Common myeloid progenitor, CD34-positive (primary cell): ENCODE results near the gene PIP5KL1.

ENCODE experiments used
- CTCF ChIA-PET: fragments of 350-600 bp; sonication (Branson Sonifier 250); formaldehyde crosslinking; loops from one replicate; lab custom pipeline; 2021; ENCODE audit warnings: antibody characterized with exemption; lab: Charles Lee
- POLR2A ChIA-PET: fragments of 350-600 bp; sonication (Branson Sonifier 250); formaldehyde crosslinking; loops from one replicate; lab custom pipeline; 2021; ENCODE audit warnings: antibody characterized with exemption; lab: Charles Lee
- DNase-seq, 3 donors: peaks; one replicate each; pipeline versions ENCODE4 v3.0.0 to v3.0.0-alpha.2; 2013
- H3K27ac ChIP-seq, 2 experiments: 1 replicate in 1 of 2; 2 replicates in 1 of 2; pipeline ENCODE4 v1.7.0; 2013; ENCODE audit warnings: inconsistent platforms in 2 of 2, low read length in 2 of 2, mild to moderate bottlenecking in 2 of 2, low read depth in 1 of 2, moderate library complexity in 1 of 2; ENCODE audit not compliant: severe bottlenecking in 2 of 2, insufficient read depth in 1 of 2, poor library complexity in 1 of 2
- H3K27me3 ChIP-seq, 5 experiments: replicated peaks in 2 of 5; 1 replicate in 3 of 5; 2 replicates in 2 of 5; pipeline versions ENCODE4 v1.6.1 to v1.7.0; 2013; ENCODE audit warnings: low read length in 4 of 5, mild to moderate bottlenecking in 2 of 5, moderate library complexity in 2 of 5, inconsistent platforms in 1 of 5; ENCODE audit not compliant: insufficient read depth in 5 of 5, control insufficient read depth in 4 of 5
- H3K36me3 ChIP-seq, 4 experiments: 1 replicate in 2 of 4; 2 replicates in 2 of 4; pipeline versions ENCODE4 v1.6.1 to v1.7.0; 2013; ENCODE audit warnings: low read length in 3 of 4, control low read depth in 1 of 4, mild to moderate bottlenecking in 1 of 4; ENCODE audit not compliant: control insufficient read depth in 4 of 4, insufficient read depth in 4 of 4
- H3K4me1 ChIP-seq, 4 experiments: 1 replicate in 3 of 4; 2 replicates in 1 of 4; pipeline versions ENCODE4 v1.6.1 to v1.7.1; 2013; ENCODE audit warnings: low read length in 3 of 4, mild to moderate bottlenecking in 3 of 4, control low read depth in 1 of 4, inconsistent platforms in 1 of 4, moderate library complexity in 1 of 4; ENCODE audit not compliant: control insufficient read depth in 4 of 4, insufficient read depth in 4 of 4; ENCODE audit errors: control extremely low read depth in 1 of 4
- H3K4me3 ChIP-seq, 7 experiments: 1 replicate in 4 of 7; 2 replicates in 3 of 7; pipeline versions ENCODE4 v1.5.1 to v1.7.0; 2013; ENCODE audit warnings: mild to moderate bottlenecking in 7 of 7, low read length in 6 of 7, moderate library complexity in 6 of 7, inconsistent platforms in 2 of 7, low read depth in 2 of 7, control low read depth in 1 of 7; ENCODE audit not compliant: insufficient read depth in 4 of 7, control insufficient read depth in 1 of 7; ENCODE audit errors: extremely low read depth in 1 of 7
- H3K9me3 ChIP-seq, 5 experiments: 1 replicate in 4 of 5; 2 replicates in 1 of 5; pipeline versions ENCODE4 v1.6.1 to v1.7.1; 2013; ENCODE audit warnings: low read length in 4 of 5, mild to moderate bottlenecking in 2 of 5, inconsistent platforms in 1 of 5, low read depth in 1 of 5, moderate library complexity in 1 of 5; ENCODE audit not compliant: control insufficient read depth in 4 of 5, insufficient read depth in 2 of 5; ENCODE audit errors: control extremely low read depth in 1 of 5
- WGBS: methylation state at CpG from one replicate; pipeline ENCODE4 v1.1.5; 2013; ENCODE audit not compliant: insufficient coverage; 5-methylcytosine and 5-hydroxymethylcytosine counted together

PIP5KL1 gene

GRCh38 chr9:127927201-127927987 lies 3.2 kb downstream of the PIP5KL1 start:
- H3K27ac ChIP-seq, result no peak overlapping the region
- peak in 1 of 3 donors; percentile 37 for DNase-seq
- peak overlapping the region in 4 of 7 experiments; percentile 26 to 59 (median 55) for H3K4me3 ChIP-seq
- 2% methylated on average over 34 of the region's 56 CpGs for WGBS
- ChIA-PET CTCF (interaction anchor here (0.6 to 0.8 kb wide), 2 partner anchors 16 to 478 kb away, joined by 3 read pairs; no protein-coding TSS in a partner anchor), POLR2A (no interaction called here)
- peaks cover 0 to 30% (median 28%) of the 10 kb centered on the region in 4 experiments for H3K4me1 ChIP-seq
- peaks cover 0 to 64% (median 27%) of the 10 kb centered on the region in 5 experiments for H3K27me3 ChIP-seq
- H3K9me3 ChIP-seq, result no peaks in the 10 kb centered on the region
- H3K36me3 ChIP-seq, result no peaks in the 10 kb centered on the region

GRCh38 chr9:127926906-127927200 lies 3.7 kb downstream of the PIP5KL1 start:
- DNase-seq, result no peak
- ChIA-PET CTCF (interaction anchor here (0.6 kb wide), 1 partner anchor 477 kb away, joined by 3 read pairs; no protein-coding TSS in a partner anchor), POLR2A (no interaction called here)
- no peaks in the 10 kb centered on the region for H3K36me3 ChIP-seq
- WGBS, result 7% methylated on average over 19 of the region's 19 CpGs
- no peak overlapping the region for H3K27ac ChIP-seq
- H3K27me3 ChIP-seq, result peaks cover 0 to 64% (median 27%) of the 10 kb centered on the region in 5 experiments
- H3K9me3 ChIP-seq, result no peaks in the 10 kb centered on the region
- peaks cover 0 to 34% (median 31%) of the 10 kb centered on the region in 4 experiments for H3K4me1 ChIP-seq
- peak overlapping the region in 4 of 7 experiments; percentile 26 to 59 (median 55) for H3K4me3 ChIP-seq

- peak overlapping the region in 2 of 7 experiments; percentile 53 to 59 for H3K4me3 ChIP-seq
- H3K36me3 ChIP-seq, result no peaks in the 10 kb centered on the region
- no peak overlapping the region for H3K27ac ChIP-seq
- no peak for DNase-seq
- WGBS, result 72% methylated on average over 13 of the region's 14 CpGs
- peaks cover 0 to 37% (median 33%) of the 10 kb centered on the region in 4 experiments for H3K4me1 ChIP-seq
- peaks cover 0 to 64% (median 27%) of the 10 kb centered on the region in 5 experiments for H3K27me3 ChIP-seq
- no peaks in the 10 kb centered on the region for H3K9me3 ChIP-seq
- CTCF ChIA-PET, result interaction anchor here (0.6 kb wide), 1 partner anchor 476 kb away, joined by 3 read pairs; no protein-coding TSS in a partner anchor
- POLR2A ChIA-PET, result no interaction called here
Measured at GRCh38 chr9:127925959-127926905, 4.3 kb downstream of the PIP5KL1 start.

GRCh38 chr9:127924736-127925444 lies 5.7 kb downstream of the PIP5KL1 start:
- no peak for DNase-seq
- ChIA-PET CTCF (interaction anchor here (0.9 to 5.7 kb wide), 5 partner anchors 12 to 421 kb away, joined by 3 to 41 read pairs (median 3); no protein-coding TSS in a partner anchor), POLR2A (no interaction called here)
- Histone ChIP-seq H3K27ac (no peak overlapping the region), H3K9me3 (no peaks in the 10 kb centered on the region), H3K4me3 (no peak overlapping the region), H3K4me1 (peaks cover 0 to 28% (median 22%) of the 10 kb centered on the region in 4 experiments), H3K27me3 (peaks cover 0 to 57% (median 27%) of the 10 kb centered on the region in 5 experiments), H3K36me3 (no peaks in the 10 kb centered on the region)
- WGBS, result 97% methylated on average over 13 of the region's 22 CpGs

- POLR2A ChIA-PET, result interaction anchor here (0.5 kb wide), 1 partner anchor 1993 kb away, joined by 5 read pairs; no protein-coding TSS in a partner anchor
- CTCF ChIA-PET, result interaction anchor here (0.7 to 5.7 kb wide), 6 partner anchors 13 to 335 kb away, joined by 3 to 41 read pairs (median 4); partner anchors contain the start of gene TOR2A
Measured at GRCh38 chr9:127923771-127924170, 6.8 kb downstream of the PIP5KL1 start.

GRCh38 chr9:127923046-127923445 lies 7.5 kb downstream of the PIP5KL1 start:
- ChIA-PET CTCF (interaction anchor here (1.0 to 5.7 kb wide), 10 partner anchors 15 to 334 kb away, joined by 3 to 41 read pairs (median 6); no protein-coding TSS in a partner anchor), POLR2A (no interaction called here)
- WGBS, result 70% methylated on average over 2 of the region's 6 CpGs
- Histone ChIP-seq H3K36me3 (no peaks in the 10 kb centered on the region), H3K27ac (no peak overlapping the region), H3K4me1 (peaks cover 0 to 37% (median 34%) of the 10 kb centered on the region in 4 experiments), H3K4me3 (no peak overlapping the region), H3K9me3 (no peaks in the 10 kb centered on the region), H3K27me3 (peaks cover 0 to 39% (median 15%) of the 10 kb centered on the region in 5 experiments)
- DNase-seq, result no peak

More at GRCh38 chr9:127923771-127924170, 6.8 kb downstream of the PIP5KL1 start:
- no peaks in the 10 kb centered on the region for H3K9me3 ChIP-seq
- no peaks in the 10 kb centered on the region for H3K36me3 ChIP-seq
- WGBS, result 86% methylated on average over 8 of the region's 8 CpGs
- peaks cover 0 to 33% (median 28%) of the 10 kb centered on the region in 4 experiments for H3K4me1 ChIP-seq
- H3K27me3 ChIP-seq, result peaks cover 0 to 46% (median 22%) of the 10 kb centered on the region in 5 experiments
- H3K4me3 ChIP-seq, result no peak overlapping the region
- no peak for DNase-seq
- H3K27ac ChIP-seq, result no peak overlapping the region
